HepG2 (cell line): ENCODE data around the gene GPC4. TPM values are rescaled to one million over a fixed set of nuclear protein-coding genes. Genes with fewer than 3 reads are reported as not detected.

Source experiments
- ATAC-seq: fragments of 200-7000 bp; cut with Tn5 transposase; 3 replicates; pipeline ENCODE4 v1.9.1; 2020; ENCODE audit warnings: mild to moderate bottlenecking, moderate library complexity
- BruUV-seq: library from RNA; stranded (reverse); fragments of 400-500 nt; replicated peaks from 2 replicates; lab custom pipeline; 2021; lab: Mats Ljungman, UMichigan
- CTCF ChIA-PET: fragments of 300-600 bp; formaldehyde crosslinking; extraction: SDS; loops from one replicate; lab custom pipeline; 2021; ENCODE audit warnings: low total read pairs, inconsistent platforms, low intra/inter-chr PET ratio; lab: Yijun Ruan, JAX
- POLR2A ChIA-PET: fragments of 350-600 bp; sonication (Branson Sonifier 250); formaldehyde crosslinking; loops from one replicate; lab custom pipeline; 2020; ENCODE audit warnings: antibody characterized with exemption, inconsistent platforms; lab: Yijun Ruan, JAX
- DNase-seq: peaks from one replicate; pipeline ENCODE4 v3.0.0-alpha.2; 2015; ENCODE audit warnings: low spot score
- FAIRE-seq: peaks from 3 replicates; lab custom pipeline; 2011; peaks lifted over from hg19 to GRCh38; lab: Jason Lieb, UNC
- H2AFZ ChIP-seq: one replicate; pipeline ENCODE4 v1.6.1; 2011; ENCODE audit warnings: low read length, inconsistent platforms
- H3K27ac ChIP-seq: fragments of 300-600 bp; 3 replicates; pipeline ENCODE4 v1.8.0; 2011; ENCODE audit warnings: mixed run types, mild to moderate bottlenecking, mixed read lengths, low read length, inconsistent platforms; ENCODE audit not compliant: insufficient read depth; ENCODE audit errors: extremely low read length
- H3K27me3 ChIP-seq, 2 experiments: fragments of 200-600 bp in 1 of 2; 2 replicates in 1 of 2; 3 replicates in 1 of 2; pipeline versions ENCODE4 v1.6.0 to v1.8.0; 2011; ENCODE audit warnings: low read length in 2 of 2, mild to moderate bottlenecking in 2 of 2, moderate library complexity in 2 of 2, inconsistent platforms in 1 of 2; ENCODE audit not compliant: insufficient read depth in 2 of 2, control insufficient read depth in 1 of 2
- H3K36me3 ChIP-seq, 2 experiments: fragments of 200-600 bp in 1 of 2; replicated peaks in 1 of 2; 2 replicates in 1 of 2; 3 replicates in 1 of 2; pipeline versions ENCODE4 v1.5.1 to v1.8.0; 2011; ENCODE audit warnings: low read length in 2 of 2, inconsistent platforms in 1 of 2; ENCODE audit not compliant: insufficient read depth in 2 of 2, control insufficient read depth in 1 of 2
- H3K4me1 ChIP-seq: 2 replicates; pipeline ENCODE4 v1.5.1; 2012; ENCODE audit warnings: low read length, inconsistent platforms; ENCODE audit not compliant: insufficient read depth
- H3K4me2 ChIP-seq: 2 replicates; pipeline ENCODE4 v1.6.0; 2011; ENCODE audit warnings: low read depth, low read length, inconsistent platforms
- H3K4me3 ChIP-seq, 3 experiments: fragments of 200-600 bp in 1 of 3; sonication (generic), shearing (Covaris generic) in 1 of 3; replicated peaks in 1 of 3; 2 replicates each; pipeline ENCODE4 v1.5.1; 2011 to 2016; ENCODE audit warnings: low read length in 3 of 3, inconsistent platforms in 2 of 3, low read depth in 2 of 3, mild to moderate bottlenecking in 2 of 3, control low read depth in 1 of 3, mixed read lengths in 1 of 3; ENCODE audit not compliant: insufficient read depth in 1 of 3
- H3K79me2 ChIP-seq: one replicate; pipeline ENCODE4 v1.6.1; 2011; ENCODE audit warnings: low read length, inconsistent platforms; ENCODE audit not compliant: insufficient read depth
- H3K9ac ChIP-seq: 2 replicates; pipeline ENCODE4 v1.6.0; 2011; ENCODE audit warnings: mild to moderate bottlenecking, low read depth, low read length, inconsistent platforms; ENCODE audit not compliant: insufficient read depth
- H3K9me3 ChIP-seq: 2 replicates; pipeline ENCODE4 v1.5.1; 2012; ENCODE audit warnings: mild to moderate bottlenecking, low read length
- H4K20me1 ChIP-seq: 2 replicates; pipeline ENCODE4 v1.6.0; 2011; ENCODE audit warnings: inconsistent platforms, mild to moderate bottlenecking, low read length, moderate library complexity; ENCODE audit not compliant: insufficient read depth
- CEBPB ChIP-seq: IDR thresholded peaks from 2 replicates; pipeline ENCODE4 v1.6.1; 2011; ENCODE audit warnings: low read depth, low read length, improper control_type of control experiment, borderline replicate concordance
- ELF1 ChIP-seq: sonication (generic); formaldehyde crosslinking; IDR thresholded peaks from 2 replicates; pipeline ENCODE4 v1.4.0; 2020; ENCODE audit warnings: missing genetic modification reagents
- FOXC1 ChIP-seq: sonication (generic); formaldehyde crosslinking; IDR thresholded peaks from 2 replicates; pipeline ENCODE4 v1.8.0; 2022; ENCODE audit warnings: mild to moderate bottlenecking, missing genetic modification reagents, borderline replicate concordance
- KDM6A ChIP-seq: IDR thresholded peaks from 2 replicates; pipeline ENCODE4 v1.6.1; 2016; ENCODE audit warnings: low read depth
- RBM22 ChIP-seq: fragments of 200-400 bp; formaldehyde crosslinking; optimal IDR thresholded peaks from 2 replicates; pipeline ENCODE3; 2017; ENCODE audit warnings: mild to moderate bottlenecking, low read length, moderate library complexity
- SNAPC5 ChIP-seq: sonication (generic); formaldehyde crosslinking; IDR thresholded peaks from 2 replicates; pipeline ENCODE4 v1.8.1; 2023; ENCODE audit warnings: mild to moderate bottlenecking, missing genetic modification reagents, borderline replicate concordance
- TRIM24 ChIP-seq: sonication (generic); formaldehyde crosslinking; IDR thresholded peaks from 2 replicates; pipeline ENCODE4 v1.8.0; 2022; ENCODE audit warnings: mild to moderate bottlenecking, missing genetic modification reagents
- WIZ ChIP-seq: sonication (generic); formaldehyde crosslinking; IDR thresholded peaks from 2 replicates; pipeline ENCODE4 v1.5.1; 2020; ENCODE audit warnings: mild to moderate bottlenecking, missing genetic modification reagents
- ZBTB38 ChIP-seq: sonication (generic); formaldehyde crosslinking; IDR thresholded peaks from 2 replicates; pipeline ENCODE4 v1.5.1; 2020; ENCODE audit warnings: mild to moderate bottlenecking, missing genetic modification reagents
- WGBS: methylation state at CpG from one replicate; pipeline ENCODE4 v1.1.6; 2017; ENCODE audit warnings: low lambda C conversion rate; 5-methylcytosine and 5-hydroxymethylcytosine counted together
- in situ Hi-C: cut with HindIII; loops from 2 replicates; pipeline ENCODE4 v1.10.0; 2017; ENCODE audit warnings: low pct_unique_long_range_greater_than_20kb; ENCODE audit not compliant: extremely low pct_ligation_motif_present
- intact Hi-C: fragments of 100-400 bp; cut with micrococcal nuclease; formaldehyde crosslinking; loops from one replicate; pipeline ENCODE4 v1.10.0; 2022; ENCODE audit not compliant: unreplicated experiment
- polyA plus RNA-seq, 8 experiments: library from polyadenylated mRNA; depleted of rRNA in 3 of 8; stranded (reverse) in 7 of 8; unstranded in 1 of 8; fragments of >200 nt; fragmentation: Illumina TruSeq in 4 of 8; extraction: Trizol in 4 of 8; gene quantifications; 2 replicates each; pipeline versions ENCODE4 v1.2.1 to v1.2.3, GENCODE V29; 2011 to 2016; ENCODE audit warnings: low read depth in 4 of 8, missing spikeins in 1 of 8, mixed read lengths in 1 of 8; ENCODE audit not compliant: insufficient read depth in 1 of 8
- total RNA-seq, 5 experiments: library from RNA; depleted of rRNA; stranded (reverse); fragments of >200 nt; fragmentation: Illumina TruSeq; extraction: Trizol; gene quantifications; 2 replicates each; pipeline ENCODE4 v1.2.3, GENCODE V29; 2016; ENCODE audit warnings: low read depth in 1 of 5

GPC4 gene
- total and polyA plus RNA-seq, 2 of the 13 experiments (the other 11 are each of a cell fraction or from before 2014, with no cell fraction given): 0.29 to 0.38 TPM

- H3K4me2 ChIP-seq: no peak overlapping the region
- POLR2A ChIA-PET: no interaction called here
- FAIRE-seq (no peak), DNase-seq (no peak), ATAC-seq (no peak)
- H3K4me1 ChIP-seq: no peaks in the 10 kb centered on the region
- no peak overlapping the region for H3K9ac ChIP-seq
- H3K36me3 ChIP-seq: no peaks in the 10 kb centered on the region
- no peaks in the 10 kb centered on the region for H4K20me1 ChIP-seq
- intact Hi-C loops: no loop called here
- BruUV-seq: no TSS peak
- peaks cover 0 to 5% of the 10 kb centered on the region in 2 experiments; a peak in 1 of 5 replicates for H3K27me3 ChIP-seq
- 18% methylated on average over 5 of the region's 11 CpGs for WGBS
- H3K79me2 ChIP-seq: no peaks in the 10 kb centered on the region
- in situ Hi-C loops: no loop called here
- H3K4me3 ChIP-seq: no peak overlapping the region
- no peaks in the 10 kb centered on the region for H3K9me3 ChIP-seq
- TF ChIP-seq FOXC1 (CRISPR knock-in tag) (no peak), KDM6A (no peak), SNAPC5 (CRISPR knock-in tag) (no peak), ZBTB38 (CRISPR knock-in tag) (no peak), CEBPB (no peak), ELF1 (CRISPR knock-in tag) (no peak)
- CTCF ChIA-PET: no interaction called here
- no peak overlapping the region for H2AFZ ChIP-seq
- H3K27ac ChIP-seq: no peak overlapping the region
These were observed 24.9 kb upstream of the GPC4 start for GRCh38 chrX:133440081-133440796.

- no peaks in the 10 kb centered on the region for H3K36me3 ChIP-seq
- H3K9me3 ChIP-seq: no peaks in the 10 kb centered on the region
- no peaks in the 10 kb centered on the region for H4K20me1 ChIP-seq
- H3K4me3 ChIP-seq: no peak overlapping the region
- no peak overlapping the region for H3K9ac ChIP-seq
- H3K4me2 ChIP-seq: no peak overlapping the region
- ChIA-PET CTCF (no interaction called here), POLR2A (no interaction called here)
- H3K79me2 ChIP-seq: no peaks in the 10 kb centered on the region
- no peaks in the 10 kb centered on the region for H3K27me3 ChIP-seq
- DNase-seq (no peak), ATAC-seq (no peak), FAIRE-seq (no peak)
- H2AFZ ChIP-seq: no peak overlapping the region
- H3K4me1 ChIP-seq: no peaks in the 10 kb centered on the region
- 44% methylated on average over 2 of the region's 2 CpGs for WGBS
- TF ChIP-seq RBM22 (no peak), WIZ (CRISPR knock-in tag) (no peak), TRIM24 (CRISPR knock-in tag) (no peak)
- no peak overlapping the region for H3K27ac ChIP-seq
- intact Hi-C loops (no loop called here), in situ Hi-C loops (no loop called here)
- no TSS peak for BruUV-seq
These were observed 22.5 kb upstream of the GPC4 start for GRCh38 chrX:133437766-133438165.
